ENCODE measurements around the gene THAP11. TPM values are rescaled to one million over a fixed set of nuclear protein-coding genes. Genes with fewer than 3 reads are reported as not detected.
"Not testable (repeated sequence)": the region's sequence is repeated elsewhere in the genome, so short reads cannot be mapped to it uniquely, and the experiment has no call there.

Gene THAP11
- total RNA-seq, 1 donor from 2014 or later = 25.1 TPM

DNA sequence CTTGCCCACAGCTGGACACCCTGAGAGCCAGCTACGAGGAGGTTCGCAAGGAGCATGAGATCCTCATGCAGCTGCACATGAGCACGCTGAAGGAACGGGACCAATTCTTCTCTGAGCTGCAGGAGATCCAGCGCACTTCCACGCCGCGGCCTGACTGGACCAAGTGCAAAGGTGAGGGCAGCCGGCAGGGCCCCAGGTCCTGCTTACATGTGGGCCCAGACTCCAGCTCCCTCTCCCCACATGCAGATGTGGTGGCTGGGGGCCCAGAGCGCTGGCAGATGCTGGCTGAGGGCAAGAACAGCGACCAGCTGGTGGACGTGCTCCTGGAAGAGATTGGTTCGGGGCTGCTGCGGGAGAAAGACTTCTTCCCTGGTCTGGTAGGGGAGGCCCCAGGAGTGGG, 16.2 kb upstream of the THAP11 start:
- intact Hi-C loops (cut with DNase I) = loop anchor here (10.0 kb wide), 1 partner anchor 99 kb away; no protein-coding TSS in a partner anchor
- no peak for DNase-seq

DNA sequence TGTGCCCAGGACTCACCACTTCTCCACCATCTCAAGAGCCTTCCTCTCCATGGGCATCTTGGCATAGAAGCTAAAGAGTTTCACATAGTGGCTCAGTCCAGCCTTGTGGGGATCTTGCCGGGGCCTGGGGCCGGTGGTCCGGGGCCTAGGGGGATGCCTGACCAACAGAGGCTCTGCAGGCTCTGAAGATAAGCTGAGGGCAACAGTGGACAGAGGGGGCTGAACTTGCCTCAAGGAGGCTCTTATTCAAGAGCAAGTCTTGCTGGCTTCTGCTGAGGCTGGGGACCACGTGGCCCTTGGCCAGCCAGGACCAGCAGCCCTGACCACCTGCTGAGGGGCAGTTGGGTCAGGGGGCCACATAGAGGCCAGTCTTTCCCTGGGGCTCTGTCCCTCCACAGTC, 13.5 kb upstream of the THAP11 start:
- Histone ChIP-seq H3K27me3 (no peaks in the 10 kb centered on the region), H3K4me3 (no peak overlapping the region), H3K9me3 (no peaks in the 10 kb centered on the region), H3K4me1 (peaks cover 12% of the 10 kb centered on the region), H3K27ac (no peak overlapping the region), H3K36me3 (peaks cover 42% of the 10 kb centered on the region)
- intact Hi-C loops (cut with DNase I) = loop anchor here (10.0 kb wide), 1 partner anchor 96 kb away; no protein-coding TSS in a partner anchor
- ATAC-seq (no peak), DNase-seq (no peak)
- TF ChIP-seq, protein P1, sequence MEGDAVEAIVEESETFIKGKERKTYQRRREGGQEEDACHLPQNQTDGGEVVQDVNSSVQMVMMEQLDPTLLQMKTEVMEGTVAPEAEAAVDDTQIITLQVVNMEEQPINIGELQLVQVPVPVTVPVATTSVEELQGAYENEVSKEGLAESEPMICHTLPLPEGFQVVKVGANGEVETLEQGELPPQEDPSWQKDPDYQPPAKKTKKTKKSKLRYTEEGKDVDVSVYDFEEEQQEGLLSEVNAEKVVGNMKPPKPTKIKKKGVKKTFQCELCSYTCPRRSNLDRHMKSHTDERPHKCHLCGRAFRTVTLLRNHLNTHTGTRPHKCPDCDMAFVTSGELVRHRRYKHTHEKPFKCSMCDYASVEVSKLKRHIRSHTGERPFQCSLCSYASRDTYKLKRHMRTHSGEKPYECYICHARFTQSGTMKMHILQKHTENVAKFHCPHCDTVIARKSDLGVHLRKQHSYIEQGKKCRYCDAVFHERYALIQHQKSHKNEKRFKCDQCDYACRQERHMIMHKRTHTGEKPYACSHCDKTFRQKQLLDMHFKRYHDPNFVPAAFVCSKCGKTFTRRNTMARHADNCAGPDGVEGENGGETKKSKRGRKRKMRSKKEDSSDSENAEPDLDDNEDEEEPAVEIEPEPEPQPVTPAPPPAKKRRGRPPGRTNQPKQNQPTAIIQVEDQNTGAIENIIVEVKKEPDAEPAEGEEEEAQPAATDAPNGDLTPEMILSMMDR (IDR thresholded peaks at IDR 0.05) = no peak

More for the DNA sequence above, 16.2 kb upstream of the THAP11 start:
- no peak for ATAC-seq
- Histone ChIP-seq H3K36me3 (peaks cover 29% of the 10 kb centered on the region), H3K27ac (no peak overlapping the region), H3K9me3 (no peaks in the 10 kb centered on the region), H3K4me3 (no peak overlapping the region), H3K4me1 (no peaks in the 10 kb centered on the region), H3K27me3 (no peaks in the 10 kb centered on the region)
- TF ChIP-seq, protein P1 (IDR thresholded peaks at IDR 0.05) = no peak

DNA sequence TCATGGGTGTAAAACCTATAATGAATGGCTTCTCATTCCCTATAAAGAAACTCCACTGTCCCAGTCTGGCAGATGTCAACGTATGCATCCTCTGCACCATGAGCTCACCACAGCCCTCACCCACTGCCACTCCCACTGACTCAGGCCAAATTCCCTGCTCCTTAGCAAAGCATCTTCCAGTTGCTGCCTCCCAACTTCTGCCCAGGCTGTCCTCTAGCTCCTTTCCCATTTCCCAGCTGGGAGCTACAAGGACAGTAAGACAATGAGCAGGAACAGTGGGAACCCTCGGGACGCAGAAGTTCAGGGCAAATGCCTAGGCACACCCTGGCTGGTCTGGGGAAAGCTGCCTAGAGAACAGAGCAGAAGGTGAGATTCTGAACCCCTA, 9.1 kb upstream of the THAP11 start:
- peak overlapping the region; percentile 79 for H3K4me3 ChIP-seq
- TF ChIP-seq, protein P1 (IDR thresholded peaks at IDR 0.05) = no peak
- H3K27ac ChIP-seq = peak overlapping the region; percentile 61
- ATAC-seq (no peak), DNase-seq (no peak)
- intact Hi-C loops (cut with DNase I) = no loop called here
- H3K36me3 ChIP-seq = peaks cover 41% of the 10 kb centered on the region
- H3K27me3 ChIP-seq = no peaks in the 10 kb centered on the region
- H3K9me3 ChIP-seq = no peaks in the 10 kb centered on the region
- peaks cover 12% of the 10 kb centered on the region for H3K4me1 ChIP-seq

DNA sequence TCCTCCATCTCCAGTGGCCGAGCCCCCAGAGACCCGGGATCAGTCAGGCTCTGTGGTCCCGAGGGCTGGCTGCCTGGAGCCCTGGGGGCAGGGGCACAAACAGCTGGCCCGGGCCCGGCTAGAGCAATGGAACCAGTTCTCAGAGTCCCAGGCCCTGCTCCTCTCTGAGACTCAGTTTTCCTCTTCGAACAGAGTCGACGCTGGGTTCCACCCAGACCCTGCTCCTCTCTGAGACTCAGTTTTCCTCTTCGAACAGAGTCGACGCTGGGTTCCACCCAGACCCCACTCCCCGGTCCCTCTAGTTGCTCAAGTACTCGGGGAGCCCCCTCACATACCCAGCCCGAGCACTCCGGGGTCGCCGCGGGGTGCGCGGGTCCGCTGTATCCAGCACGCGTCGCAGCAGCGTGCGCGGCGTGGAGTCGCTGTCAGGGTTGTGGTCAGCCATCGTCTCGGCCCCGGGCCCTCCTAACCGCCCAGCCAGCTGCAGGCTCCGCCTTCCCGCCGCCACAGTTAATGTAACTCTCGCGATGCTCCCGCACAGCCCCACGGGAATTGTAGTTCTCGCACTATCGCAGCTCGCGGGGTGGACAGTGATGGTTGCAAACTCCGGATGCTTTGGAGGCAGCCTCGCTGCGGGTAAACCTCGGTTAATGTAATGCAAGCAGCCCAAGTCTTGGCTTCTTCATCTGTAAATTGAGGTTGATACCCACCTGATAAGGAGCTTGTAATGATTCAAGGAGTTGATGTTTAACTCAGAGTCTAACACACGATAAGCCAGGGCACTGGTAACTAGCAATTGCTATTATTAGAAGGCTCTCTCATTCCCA, 8.5 kb upstream of the THAP11 start:
- Histone ChIP-seq H3K9me3 (no peaks in the 10 kb centered on the region), H3K27me3 (no peaks in the 10 kb centered on the region), H3K36me3 (peaks cover 36% of the 10 kb centered on the region), H3K4me3 (peak overlapping the region; percentile 79), H3K4me1 (peaks cover 12% of the 10 kb centered on the region), H3K27ac (peak overlapping the region; percentile 61)
- ATAC-seq = peak; percentile 98
- TF ChIP-seq, protein P1 (IDR thresholded peaks at IDR 0.05) = no peak
- peak; percentile 95 for DNase-seq
- intact Hi-C loops (cut with DNase I) = no loop called here

DNA sequence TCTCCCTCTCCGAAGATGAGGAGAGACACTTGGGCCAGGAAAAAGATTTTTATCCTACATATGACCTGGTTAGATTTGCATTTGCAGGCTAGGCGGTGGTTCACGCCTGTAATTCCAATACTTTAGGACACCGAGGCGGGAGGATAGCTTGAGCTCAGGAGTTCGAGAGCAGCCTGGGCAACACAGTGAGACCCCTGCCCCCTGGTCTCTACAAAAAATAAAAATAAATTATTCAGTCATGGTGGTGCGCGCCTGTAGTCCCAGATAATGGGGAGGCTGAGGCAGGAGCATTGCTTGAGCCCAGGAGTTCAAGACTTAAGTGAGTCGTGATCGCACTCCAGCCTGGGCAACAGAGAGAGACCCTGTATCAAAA, 7.9 kb upstream of the THAP11 start:
- TF ChIP-seq, protein P1 (IDR thresholded peaks at IDR 0.05) = no peak
- peak overlapping the region; percentile 79 for H3K4me3 ChIP-seq
- H3K27ac ChIP-seq = peak overlapping the region; percentile 55

DNA sequence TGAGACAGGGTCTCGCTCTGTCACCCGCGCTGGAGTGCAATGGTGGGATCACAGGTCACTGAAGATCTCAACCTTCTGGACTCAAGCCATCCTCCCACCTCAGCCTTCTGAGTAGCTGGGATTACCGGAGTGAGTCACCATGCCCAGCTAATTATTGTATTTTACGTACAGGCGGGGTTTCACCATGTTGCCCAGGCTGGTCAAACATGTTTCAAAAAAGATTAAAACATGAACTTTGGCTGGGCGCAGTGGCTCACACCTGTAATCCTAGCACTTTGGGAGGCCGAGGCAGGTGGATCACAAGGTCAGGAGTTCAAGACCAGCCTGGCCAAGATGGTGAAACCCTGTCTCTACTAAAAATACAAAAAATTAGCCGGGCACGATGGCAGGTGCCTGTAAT, 4.9 kb upstream of the THAP11 start:
- H3K4me3 ChIP-seq; H3K27me3 ChIP-seq; DNase-seq; ATAC-seq; H3K27ac ChIP-seq; intact Hi-C loops (cut with DNase I); H3K9me3 ChIP-seq; H3K36me3 ChIP-seq: not testable (repeated sequence)
- peaks cover 12% of the 10 kb centered on the region for H3K4me1 ChIP-seq

More for the DNA sequence above, 7.9 kb upstream of the THAP11 start:
- DNase-seq (no peak), ATAC-seq (no peak)
- peaks cover 12% of the 10 kb centered on the region for H3K4me1 ChIP-seq
- no peaks in the 10 kb centered on the region for H3K27me3 ChIP-seq
- H3K36me3 ChIP-seq = peaks cover 30% of the 10 kb centered on the region
- intact Hi-C loops (cut with DNase I) = no loop called here
- no peaks in the 10 kb centered on the region for H3K9me3 ChIP-seq

Data from upper lobe of right lung (tissue), 1 donor.